Rectal smooth muscle tissue (tissue), 1 donor: ENCODE measurements around the gene AKT1.
"Not testable (repeated sequence)": the region's sequence is repeated elsewhere in the genome, so short reads cannot be mapped to it uniquely, and the experiment has no call there.

Experiments used
- H3K27ac ChIP-seq: one replicate; pipeline ENCODE4 v1.7.0; 2013; ENCODE audit warnings: low read depth, low read length, inconsistent platforms
- H3K27me3 ChIP-seq: one replicate; pipeline ENCODE4 v1.7.0; 2013; ENCODE audit warnings: low read length; ENCODE audit not compliant: control insufficient read depth, insufficient read depth
- H3K36me3 ChIP-seq: one replicate; pipeline ENCODE4 v1.7.0; 2013; ENCODE audit warnings: low read length; ENCODE audit not compliant: control insufficient read depth, insufficient read depth
- H3K4me1 ChIP-seq: one replicate; pipeline ENCODE4 v1.7.0; 2013; ENCODE audit warnings: low read length; ENCODE audit not compliant: control insufficient read depth, insufficient read depth
- H3K4me3 ChIP-seq: one replicate; pipeline ENCODE4 v1.7.0; 2013; ENCODE audit warnings: low read length
- H3K9ac ChIP-seq: one replicate; pipeline ENCODE4 v1.7.0; 2013; ENCODE audit warnings: low read length

The AKT1 gene

DNA sequence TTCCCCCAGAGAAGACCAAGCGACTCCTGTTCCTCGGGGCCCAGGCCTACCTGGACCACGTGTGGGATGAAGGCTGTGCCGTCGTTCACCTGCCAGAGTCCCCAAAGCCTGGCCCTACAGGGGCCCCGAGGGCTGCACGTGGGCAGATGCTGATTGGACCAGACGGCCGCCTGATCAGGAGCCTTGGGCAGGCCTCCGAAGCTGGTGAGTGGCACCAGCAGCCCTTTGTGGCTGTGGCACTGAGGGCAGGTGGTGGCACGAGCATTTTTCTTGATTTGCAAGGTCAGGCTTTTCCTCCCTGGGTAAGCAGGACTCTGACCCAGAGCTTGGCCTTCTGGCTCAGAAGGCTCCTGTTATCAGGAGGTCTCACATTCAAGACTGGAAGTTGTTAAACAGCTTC is 39.9 kb downstream of the AKT1 start:
- H3K27me3 ChIP-seq, result no peaks in the 10 kb centered on the region
- H3K4me1 ChIP-seq, result peaks cover 13% of the 10 kb centered on the region
- no peak overlapping the region for H3K4me3 ChIP-seq
- H3K27ac ChIP-seq, result no peak overlapping the region
- no peak overlapping the region for H3K9ac ChIP-seq
- H3K36me3 ChIP-seq, result peaks cover 26% of the 10 kb centered on the region

DNA sequence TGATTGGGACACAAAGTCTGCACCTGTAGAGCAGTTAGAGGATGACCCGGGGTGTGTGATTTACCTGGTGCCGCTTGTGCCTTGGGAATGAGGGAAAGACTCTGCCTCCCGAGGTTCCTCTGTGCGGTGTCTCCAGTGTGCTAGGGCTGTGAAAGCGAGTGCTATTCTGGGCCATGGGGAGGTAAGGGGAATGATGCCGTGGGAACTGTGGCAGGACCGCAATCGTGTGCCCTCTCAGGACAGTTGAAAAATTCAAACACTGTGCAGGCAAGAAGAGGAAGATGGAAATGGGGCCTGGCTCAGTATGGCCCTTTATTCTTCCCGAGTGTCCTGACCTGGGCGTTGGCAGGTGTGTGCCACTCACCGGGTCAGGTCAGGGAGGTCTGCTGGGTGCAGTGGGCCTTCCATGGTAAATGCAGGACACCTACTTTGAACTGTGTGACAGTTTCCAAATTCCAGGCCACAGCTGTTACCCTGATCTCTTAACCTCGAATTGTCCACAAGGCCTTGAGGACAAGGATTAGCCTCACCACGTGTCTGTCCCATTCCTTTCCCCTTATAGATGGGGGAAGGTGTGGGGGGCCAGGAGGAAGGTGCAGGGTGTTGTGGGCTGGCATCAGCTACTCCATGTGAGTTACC is 41.2 kb downstream of the AKT1 start:
- peaks cover 19% of the 10 kb centered on the region for H3K36me3 ChIP-seq

DNA sequence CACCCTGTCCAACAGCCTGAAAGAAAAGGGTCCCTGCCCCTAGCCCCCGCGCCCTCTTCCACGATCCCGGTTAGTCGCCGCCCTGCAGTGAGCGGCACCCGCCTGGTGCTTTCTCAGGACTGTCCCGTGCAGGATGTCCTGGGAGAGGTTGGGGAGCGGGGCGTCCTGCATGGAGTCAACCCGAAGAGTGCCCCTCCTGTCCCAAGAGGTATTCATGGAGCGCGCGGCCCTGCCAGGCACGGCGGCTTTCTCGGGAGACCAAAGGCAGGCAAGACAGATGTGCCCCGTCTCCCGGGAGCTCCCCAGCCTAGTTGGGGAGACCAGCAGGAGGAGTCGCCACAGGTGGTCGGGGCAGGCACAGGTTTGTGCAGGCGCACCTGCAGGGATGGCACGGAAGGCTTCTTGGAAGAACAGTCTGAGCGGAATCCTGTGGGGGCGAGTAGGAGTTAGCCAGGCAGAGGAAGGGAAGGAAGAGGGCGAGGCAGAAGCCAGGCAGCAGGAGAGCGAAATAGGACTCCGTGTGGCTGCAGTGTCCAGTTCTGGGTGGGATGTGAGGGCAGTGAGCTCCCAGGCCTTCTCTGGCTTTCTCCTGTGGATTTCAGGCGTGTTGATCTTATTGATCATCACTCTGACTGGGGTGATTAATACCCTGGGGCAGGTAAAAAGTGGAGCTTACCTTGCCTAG is 41.9 kb downstream of the AKT1 start:
- Histone ChIP-seq H3K36me3 (peaks cover 14% of the 10 kb centered on the region), H3K4me3 (peak overlapping the region; percentile 90), H3K9ac (peak overlapping the region; percentile 66), H3K27me3 (no peaks in the 10 kb centered on the region), H3K4me1 (peaks cover 13% of the 10 kb centered on the region), H3K27ac (peak overlapping the region; percentile 78)

More for the DNA sequence above, 41.2 kb downstream of the AKT1 start:
- H3K4me1 ChIP-seq, result peaks cover 13% of the 10 kb centered on the region
- no peaks in the 10 kb centered on the region for H3K27me3 ChIP-seq
- H3K4me3 ChIP-seq, result peak overlapping the region; percentile 90
- peak overlapping the region; percentile 66 for H3K9ac ChIP-seq
- H3K27ac ChIP-seq, result no peak overlapping the region

DNA sequence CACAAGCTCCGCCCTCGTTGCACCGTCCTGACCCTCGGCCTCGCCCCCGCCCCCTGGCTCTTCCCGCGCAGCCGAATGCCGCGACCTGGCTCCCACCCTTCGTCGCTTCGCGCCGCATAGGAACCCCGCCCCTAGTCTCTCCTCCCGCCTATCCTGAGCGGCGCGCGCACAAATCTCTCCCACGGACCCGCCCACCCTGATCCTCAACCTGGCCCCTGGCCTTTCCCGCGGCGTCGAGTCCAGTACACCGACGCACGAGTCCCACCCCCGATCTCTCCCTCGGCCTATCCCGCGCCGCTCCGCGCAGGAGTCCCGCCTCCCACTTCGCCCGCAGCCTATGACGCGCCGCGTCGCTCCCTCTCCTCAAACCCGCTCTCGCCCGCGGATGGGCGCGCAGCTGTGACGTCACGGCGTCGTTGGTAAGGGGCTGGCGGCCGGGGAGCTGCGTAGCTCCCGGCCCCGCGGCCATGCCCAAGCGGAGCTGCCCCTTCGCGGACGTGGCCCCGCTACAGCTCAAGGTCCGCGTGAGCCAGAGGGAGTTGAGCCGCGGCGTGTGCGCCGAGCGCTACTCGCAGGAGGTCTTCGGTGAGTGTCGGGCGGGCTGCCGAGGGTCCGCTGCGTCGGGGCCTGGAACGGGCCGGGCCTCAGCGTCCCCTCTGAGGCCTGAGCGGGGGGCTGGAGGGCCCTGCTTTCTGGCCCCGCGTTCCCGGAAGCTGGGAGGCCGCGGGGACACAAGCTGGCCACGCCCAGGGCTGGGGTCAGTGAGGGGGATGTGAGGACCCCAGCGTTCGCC is 42.6 kb downstream of the AKT1 start, which contains the start of gene SIVA1:
TSS of gene SIVA1 (plus strand) at position 413 of the 793 bp plus-strand sequence. CDS start at position 468, 55 bp downstream.
- no peaks in the 10 kb centered on the region for H3K27me3 ChIP-seq
- peaks cover 14% of the 10 kb centered on the region for H3K36me3 ChIP-seq
- H3K27ac ChIP-seq, result peak within 1 kb of the TSS; percentile 78
- peak within 1 kb of the TSS; percentile 66 for H3K9ac ChIP-seq
- peaks cover 13% of the 10 kb centered on the region for H3K4me1 ChIP-seq
- peak within 1 kb of the TSS; percentile 90 for H3K4me3 ChIP-seq

DNA sequence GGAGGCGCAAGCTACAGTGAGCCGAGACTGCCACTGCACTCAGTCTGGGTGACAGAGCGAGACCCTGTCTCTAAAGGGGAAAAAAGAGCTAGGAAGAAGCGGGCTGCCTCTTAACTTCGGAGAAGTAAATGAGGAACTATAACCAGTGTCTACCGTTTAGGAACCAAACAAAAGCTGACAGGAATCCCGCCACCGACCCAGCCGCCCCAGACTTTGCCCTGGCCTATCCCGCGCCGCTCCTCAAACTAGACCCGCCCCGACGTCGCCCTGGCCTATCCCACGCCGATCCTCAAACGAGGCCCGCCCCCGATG is 43.2 kb downstream of the AKT1 start:
- Histone ChIP-seq H3K36me3 (peaks cover 9% of the 10 kb centered on the region), H3K4me1 (peaks cover 16% of the 10 kb centered on the region), H3K4me3 (peak overlapping the region; percentile 72)

DNA sequence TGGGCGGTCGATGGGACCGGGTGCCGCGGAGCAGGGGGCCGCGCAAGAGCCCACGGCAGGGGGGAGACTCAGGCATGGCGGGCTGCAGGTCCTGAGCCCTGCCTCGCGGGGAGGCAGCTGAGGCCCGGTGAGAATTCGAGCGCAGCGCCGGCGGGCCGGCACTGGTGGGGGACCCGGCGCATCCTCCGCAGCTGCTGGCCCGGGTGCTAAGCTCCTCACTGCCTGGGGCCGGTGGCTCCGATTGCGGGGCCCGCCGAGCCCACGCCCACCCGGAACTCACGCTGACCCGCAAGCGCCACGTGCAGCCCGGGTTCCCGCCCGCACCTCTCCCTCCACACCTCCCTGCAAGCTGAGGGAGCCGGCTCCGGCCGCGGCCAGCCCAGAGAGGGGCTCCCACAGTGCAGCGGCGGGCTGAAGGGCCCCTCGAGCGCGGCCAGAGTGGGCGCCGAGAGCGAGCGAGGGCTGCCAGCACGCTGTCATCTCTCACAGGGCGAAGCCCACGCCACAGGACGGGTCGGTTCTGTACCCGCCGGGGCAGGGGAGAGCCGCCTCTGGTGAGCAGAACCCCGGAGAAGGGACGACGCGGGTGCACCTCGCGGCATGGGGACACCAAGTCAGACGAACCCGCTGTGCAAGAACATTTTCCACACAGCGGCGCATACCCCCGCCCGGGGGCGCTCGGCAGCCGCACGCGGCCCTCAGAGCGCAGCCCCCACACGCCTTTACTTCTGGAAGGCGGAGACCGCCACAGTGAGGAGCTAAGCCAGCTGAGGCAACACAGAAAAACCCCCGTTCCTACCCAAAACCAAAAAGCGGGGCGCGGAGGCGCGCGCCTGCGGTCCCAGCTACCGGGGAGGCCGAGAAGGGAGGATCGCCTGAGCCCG is 43.8 kb downstream of the AKT1 start:
- H3K27me3 ChIP-seq, result no peaks in the 10 kb centered on the region
- H3K36me3 ChIP-seq, result peaks cover 9% of the 10 kb centered on the region
- peak overlapping the region; percentile 47 for H3K9ac ChIP-seq
- H3K4me1 ChIP-seq, result peaks cover 17% of the 10 kb centered on the region
- H3K4me3 ChIP-seq, result peak overlapping the region; percentile 72
- peak overlapping the region; percentile 63 for H3K27ac ChIP-seq

More for the DNA sequence above, 43.2 kb downstream of the AKT1 start:
- Histone ChIP-seq H3K27me3 (no peaks in the 10 kb centered on the region), H3K9ac (peak overlapping the region; percentile 47), H3K27ac (peak overlapping the region; percentile 63)

DNA sequence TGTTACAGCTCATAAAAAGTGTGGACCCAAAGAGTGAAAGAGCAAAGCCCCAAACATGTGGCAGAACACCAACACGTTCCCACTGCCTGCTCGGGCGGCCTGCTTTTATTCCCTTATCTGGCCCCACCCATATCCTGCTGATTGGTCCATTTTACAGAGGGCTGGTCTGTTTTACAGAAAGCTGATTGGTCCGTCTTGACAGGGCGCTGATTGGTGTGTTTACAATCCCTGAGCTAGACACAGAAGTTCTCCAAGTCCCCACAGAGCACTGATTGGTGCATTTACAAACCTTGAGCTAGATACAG is 44.8 kb downstream of the AKT1 start:
- H3K4me1 ChIP-seq, result peaks cover 22% of the 10 kb centered on the region
- H3K27ac ChIP-seq, H3K27me3 ChIP-seq: not testable (repeated sequence)

DNA sequence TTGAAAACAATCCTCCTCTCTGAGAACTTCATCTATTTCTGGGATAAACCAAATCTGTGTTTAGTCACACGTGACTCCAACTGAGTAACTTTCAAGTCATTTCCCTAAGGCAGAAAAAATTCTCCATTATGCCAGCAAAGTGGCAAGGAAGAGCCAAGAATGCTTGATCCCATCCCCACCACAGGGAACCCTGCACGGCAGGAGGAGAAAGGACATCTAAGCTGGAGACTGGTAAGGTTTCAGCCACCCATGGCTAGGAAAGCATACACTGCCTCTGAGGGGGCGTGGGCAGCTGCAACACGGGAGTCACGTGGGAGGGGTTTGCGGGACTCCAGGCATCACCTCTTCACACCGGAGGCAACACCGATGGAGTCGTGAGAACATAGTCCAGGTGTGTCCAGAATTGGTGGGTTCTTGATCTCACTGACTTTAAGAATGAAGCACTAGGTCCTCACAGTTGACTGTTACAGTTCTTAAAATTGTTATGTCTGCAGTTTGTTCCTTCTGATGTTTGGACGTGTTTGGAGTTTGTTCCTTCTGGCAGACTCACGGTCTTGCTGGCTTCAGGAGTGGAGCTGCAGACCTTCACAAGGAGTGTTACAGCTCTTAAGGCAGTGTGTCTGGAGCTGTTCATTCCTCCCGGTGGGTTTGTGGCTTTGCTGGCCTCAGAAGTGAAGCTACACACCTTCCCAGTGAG is 45.3 kb downstream of the AKT1 start:
- Histone ChIP-seq H3K9ac (no peak overlapping the region), H3K27me3 (no peaks in the 10 kb centered on the region), H3K27ac (no peak overlapping the region), H3K36me3 (no peaks in the 10 kb centered on the region), H3K4me1 (peaks cover 22% of the 10 kb centered on the region), H3K4me3 (no peak overlapping the region)

More for the DNA sequence above, 44.8 kb downstream of the AKT1 start:
- not testable (repeated sequence) for H3K9ac ChIP-seq, H3K36me3 ChIP-seq, H3K4me3 ChIP-seq

DNA sequence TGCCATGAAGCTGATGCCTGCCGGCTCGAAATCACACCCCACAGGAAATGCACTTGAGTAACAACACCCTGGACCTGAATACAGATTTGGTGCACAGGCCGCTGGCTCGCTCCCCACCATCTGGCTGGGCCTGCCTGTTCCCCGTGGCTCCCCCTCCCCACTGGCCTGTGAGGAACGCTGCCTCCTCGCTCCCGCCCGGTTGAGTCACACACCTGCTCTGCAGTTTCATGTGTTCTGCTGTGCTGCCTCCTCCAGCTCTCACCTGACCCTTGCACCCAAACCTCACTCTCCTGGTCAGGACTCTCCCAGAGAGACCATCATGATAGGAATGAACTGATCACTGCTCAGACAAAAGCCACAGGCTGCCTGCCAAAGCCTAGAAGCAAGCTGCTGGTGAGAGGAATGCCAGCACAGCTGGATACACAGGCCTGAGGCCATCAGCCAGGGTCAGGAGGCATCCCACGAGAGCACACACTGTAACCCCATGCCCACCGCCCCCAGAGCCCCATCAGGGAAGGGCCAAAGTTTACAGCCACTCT is 46.4 kb downstream of the AKT1 start:
- peaks cover 18% of the 10 kb centered on the region for H3K4me1 ChIP-seq
- H3K27me3 ChIP-seq, result no peaks in the 10 kb centered on the region
- H3K9ac ChIP-seq, result no peak overlapping the region
- H3K36me3 ChIP-seq, result no peaks in the 10 kb centered on the region
- H3K4me3 ChIP-seq, result no peak overlapping the region
- H3K27ac ChIP-seq, result no peak overlapping the region

DNA sequence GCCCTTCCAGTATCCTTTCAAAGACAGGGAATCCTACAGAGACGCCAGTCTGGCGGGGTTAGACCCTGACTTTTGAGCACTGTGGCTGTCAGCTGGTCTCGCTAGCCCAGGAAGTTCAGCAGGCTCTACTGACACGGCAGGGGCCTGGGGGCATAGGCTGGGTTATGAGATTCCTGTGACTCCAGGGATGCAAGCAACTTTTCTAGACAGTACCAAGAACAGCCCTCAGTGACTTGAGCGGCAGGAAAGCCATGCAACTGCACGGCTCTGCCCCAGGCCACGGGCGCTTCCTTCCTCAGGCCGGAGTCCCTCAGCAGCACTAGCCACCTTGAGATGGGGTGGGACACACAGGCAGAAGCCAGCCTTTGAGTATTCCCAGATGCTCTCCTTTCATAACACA is 47.7 kb downstream of the AKT1 start:
- H3K9ac ChIP-seq, result no peak overlapping the region
- H3K4me3 ChIP-seq, result no peak overlapping the region
- peaks cover 14% of the 10 kb centered on the region for H3K4me1 ChIP-seq
- no peaks in the 10 kb centered on the region for H3K36me3 ChIP-seq
- H3K27ac ChIP-seq, result no peak overlapping the region
- H3K27me3 ChIP-seq, result no peaks in the 10 kb centered on the region

DNA sequence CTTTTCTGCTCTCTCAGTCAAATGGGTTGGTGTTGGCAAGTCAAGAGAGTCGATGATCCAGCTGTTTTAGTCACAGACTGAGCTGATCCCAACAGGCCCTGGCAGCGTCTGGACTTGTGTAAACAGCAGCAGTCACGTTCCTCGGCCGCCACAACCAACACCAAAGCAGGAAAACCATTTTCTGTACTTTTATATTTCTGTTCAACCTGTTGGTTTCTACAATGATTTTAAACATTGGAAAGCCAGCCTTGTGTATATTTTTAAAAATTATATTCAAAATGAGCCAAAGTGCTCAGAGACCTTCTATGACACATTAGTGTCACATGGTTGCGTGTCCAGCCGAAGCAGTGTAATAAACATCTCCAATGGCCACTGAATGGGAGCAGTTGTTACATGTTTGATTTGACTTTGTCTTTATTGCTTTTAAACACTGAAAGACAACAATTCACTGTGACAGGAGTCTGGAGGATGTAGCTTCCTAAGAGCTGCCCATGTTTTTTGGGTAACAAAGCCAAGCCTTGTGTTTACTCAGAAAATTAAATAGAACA is 48.5 kb downstream of the AKT1 start:
- H3K9ac ChIP-seq, result no peak overlapping the region
- no peaks in the 10 kb centered on the region for H3K27me3 ChIP-seq
- no peak overlapping the region for H3K27ac ChIP-seq
- H3K36me3 ChIP-seq, result no peaks in the 10 kb centered on the region
- H3K4me3 ChIP-seq, result no peak overlapping the region
- peaks cover 11% of the 10 kb centered on the region for H3K4me1 ChIP-seq
